ENCODE data around the gene ATP6V1D. TPM values are rescaled to one million over a fixed set of nuclear protein-coding genes. Genes with fewer than 3 reads are reported as not detected.
"Not testable (repeated sequence)": the region's sequence is repeated elsewhere in the genome, so short reads cannot be mapped to it uniquely, and the experiment has no call there.

ATP6V1D gene
- total RNA-seq, 2 donors from 2014 or later = 30.3 to 50.1 TPM

DNA sequence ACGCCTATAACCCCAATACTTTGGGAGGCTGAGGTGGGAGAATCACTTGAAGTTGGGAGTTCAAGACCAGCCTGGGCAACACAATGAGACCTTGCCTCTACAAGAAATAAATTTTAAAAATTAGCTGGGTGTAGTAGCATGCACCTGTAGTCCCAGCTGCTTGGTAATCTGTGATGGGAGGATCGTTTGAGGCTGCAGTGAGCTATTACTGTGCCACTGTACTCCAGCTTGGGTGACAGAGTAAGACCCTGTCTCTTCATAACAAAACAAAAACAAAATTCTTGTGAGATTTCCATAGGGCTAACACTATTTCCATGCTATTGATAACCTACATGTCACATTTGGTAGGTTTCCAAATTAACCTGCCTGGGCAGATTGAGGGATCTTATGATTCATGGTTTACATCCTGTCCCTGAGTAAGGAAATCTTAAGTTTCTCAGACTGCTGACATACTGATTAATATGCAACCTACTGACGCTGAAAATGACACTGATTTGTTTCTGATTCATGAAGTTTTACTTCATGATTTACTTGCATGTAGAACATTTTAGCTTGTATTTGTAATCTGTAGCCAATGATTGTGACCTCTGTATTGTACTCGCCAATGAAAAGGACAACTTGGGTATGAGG lies 15.9 kb downstream of the ATP6V1D start:
- Histone ChIP-seq H3K27me3 (replicated peaks; ENCODE audit: insufficient read depth) (no peaks in the 10 kb centered on the region), H3K36me3 (peaks cover 34% of the 10 kb centered on the region), H3K4me1 (ENCODE audit: control insufficient read depth in 1 of 2, low read depth in 2 of 2) (no peaks in the 10 kb centered on the region), H3K27ac (no peak overlapping the region), H3K9me3 (no peaks in the 10 kb centered on the region), H3K4me3 (no peak overlapping the region)
- ATAC-seq (ENCODE audit: insufficient number of reproducible peaks, low FRiP score, low read depth) (no peak), DNase-seq (ENCODE audit: low spot score) (no peak)
- TF ChIP-seq, protein P1, sequence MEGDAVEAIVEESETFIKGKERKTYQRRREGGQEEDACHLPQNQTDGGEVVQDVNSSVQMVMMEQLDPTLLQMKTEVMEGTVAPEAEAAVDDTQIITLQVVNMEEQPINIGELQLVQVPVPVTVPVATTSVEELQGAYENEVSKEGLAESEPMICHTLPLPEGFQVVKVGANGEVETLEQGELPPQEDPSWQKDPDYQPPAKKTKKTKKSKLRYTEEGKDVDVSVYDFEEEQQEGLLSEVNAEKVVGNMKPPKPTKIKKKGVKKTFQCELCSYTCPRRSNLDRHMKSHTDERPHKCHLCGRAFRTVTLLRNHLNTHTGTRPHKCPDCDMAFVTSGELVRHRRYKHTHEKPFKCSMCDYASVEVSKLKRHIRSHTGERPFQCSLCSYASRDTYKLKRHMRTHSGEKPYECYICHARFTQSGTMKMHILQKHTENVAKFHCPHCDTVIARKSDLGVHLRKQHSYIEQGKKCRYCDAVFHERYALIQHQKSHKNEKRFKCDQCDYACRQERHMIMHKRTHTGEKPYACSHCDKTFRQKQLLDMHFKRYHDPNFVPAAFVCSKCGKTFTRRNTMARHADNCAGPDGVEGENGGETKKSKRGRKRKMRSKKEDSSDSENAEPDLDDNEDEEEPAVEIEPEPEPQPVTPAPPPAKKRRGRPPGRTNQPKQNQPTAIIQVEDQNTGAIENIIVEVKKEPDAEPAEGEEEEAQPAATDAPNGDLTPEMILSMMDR (IDR thresholded peaks at IDR 0.05) = no peak

DNA sequence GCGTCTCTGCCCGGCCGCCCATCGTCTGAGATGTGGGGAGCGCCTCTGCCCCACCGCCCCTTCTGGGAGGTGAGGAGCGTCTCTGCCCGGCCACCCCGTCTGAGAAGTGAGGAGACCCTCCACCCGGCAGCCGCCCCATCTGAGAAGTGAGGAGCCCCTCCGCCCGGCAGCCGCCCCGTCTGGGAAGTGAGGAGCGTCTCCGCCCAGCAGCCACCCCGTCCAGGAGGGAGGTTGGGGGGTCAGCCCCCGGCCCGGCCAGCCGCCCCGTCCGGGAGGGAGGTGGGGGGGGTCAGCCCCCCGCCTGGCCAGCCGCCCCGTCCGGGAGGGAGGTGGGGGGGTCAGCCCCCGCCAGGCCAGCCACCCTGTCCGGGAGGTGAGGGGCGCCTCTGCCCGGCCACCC lies 18.4 kb downstream of the ATP6V1D start:
- not testable (repeated sequence) for H3K27me3 ChIP-seq (replicated peaks; ENCODE audit: insufficient read depth); ATAC-seq (ENCODE audit: insufficient number of reproducible peaks, low FRiP score, low read depth); H3K4me1 ChIP-seq (ENCODE audit: control insufficient read depth in 1 of 2, low read depth in 2 of 2); H3K27ac ChIP-seq; H3K9me3 ChIP-seq; H3K4me3 ChIP-seq; DNase-seq (ENCODE audit: low spot score)
- H3K36me3 ChIP-seq = peaks cover 32% of the 10 kb centered on the region

DNA sequence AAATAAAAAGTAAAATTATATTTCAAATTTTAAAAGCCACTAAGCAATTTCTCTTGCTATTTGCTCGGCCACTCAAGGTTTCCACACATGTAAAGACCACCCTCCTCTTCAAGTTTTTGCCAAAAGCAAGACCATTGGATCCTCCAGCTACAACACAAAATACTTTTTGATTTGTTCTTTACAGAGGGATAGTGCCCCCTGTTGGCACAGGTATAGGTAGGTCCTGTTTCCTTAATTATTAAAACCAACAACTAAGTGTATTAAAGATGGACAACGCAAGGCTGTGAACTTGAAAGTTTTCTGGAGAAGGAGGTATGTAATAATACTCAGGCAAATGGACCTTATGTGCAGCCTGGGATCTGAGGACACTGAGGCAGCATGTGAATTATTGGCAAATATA lies 23.8 kb downstream of the ATP6V1D start:
- TF ChIP-seq, protein P1 (IDR thresholded peaks at IDR 0.05) = no peak
- DNase-seq (ENCODE audit: low spot score) (no peak), ATAC-seq (ENCODE audit: insufficient number of reproducible peaks, low FRiP score, low read depth) (no peak)
- no peaks in the 10 kb centered on the region for H3K9me3 ChIP-seq
- peaks cover 27% of the 10 kb centered on the region for H3K36me3 ChIP-seq
- no peak overlapping the region for H3K27ac ChIP-seq
- H3K4me1 ChIP-seq (ENCODE audit: control insufficient read depth in 1 of 2, low read depth in 2 of 2) = no peaks in the 10 kb centered on the region
- no peaks in the 10 kb centered on the region for H3K27me3 ChIP-seq (replicated peaks; ENCODE audit: insufficient read depth)
- no peak overlapping the region for H3K4me3 ChIP-seq

DNA sequence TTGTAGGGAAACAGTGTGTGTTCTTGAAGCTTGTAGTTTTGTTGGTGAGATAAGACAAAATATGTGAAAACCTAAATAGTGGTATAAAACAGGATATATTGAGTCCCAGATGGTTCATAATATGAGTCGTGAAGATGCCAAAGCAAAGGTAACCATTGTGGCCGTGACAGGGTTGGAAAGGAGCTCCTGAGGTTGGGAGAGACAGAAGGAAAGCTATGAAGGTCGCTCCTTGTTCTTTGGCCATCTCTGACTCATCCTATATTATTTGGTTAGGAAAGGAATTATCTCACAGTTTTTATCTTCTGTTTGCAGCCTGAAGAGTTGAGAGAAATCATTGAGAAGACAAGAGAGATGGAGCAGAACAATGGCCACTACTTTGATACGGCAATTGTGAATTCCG lies 27.1 kb downstream of the ATP6V1D start:
- no peaks in the 10 kb centered on the region for H3K4me1 ChIP-seq (ENCODE audit: control insufficient read depth in 1 of 2, low read depth in 2 of 2)
- H3K27ac ChIP-seq = no peak overlapping the region
- peaks cover 22% of the 10 kb centered on the region for H3K36me3 ChIP-seq
- no peaks in the 10 kb centered on the region for H3K27me3 ChIP-seq (replicated peaks; ENCODE audit: insufficient read depth)
- H3K9me3 ChIP-seq = no peaks in the 10 kb centered on the region
- H3K4me3 ChIP-seq = no peak overlapping the region
- no peak for DNase-seq (ENCODE audit: low spot score)
- TF ChIP-seq, protein P1 (IDR thresholded peaks at IDR 0.05) = no peak
- no peak for ATAC-seq (ENCODE audit: insufficient number of reproducible peaks, low FRiP score, low read depth)

DNA sequence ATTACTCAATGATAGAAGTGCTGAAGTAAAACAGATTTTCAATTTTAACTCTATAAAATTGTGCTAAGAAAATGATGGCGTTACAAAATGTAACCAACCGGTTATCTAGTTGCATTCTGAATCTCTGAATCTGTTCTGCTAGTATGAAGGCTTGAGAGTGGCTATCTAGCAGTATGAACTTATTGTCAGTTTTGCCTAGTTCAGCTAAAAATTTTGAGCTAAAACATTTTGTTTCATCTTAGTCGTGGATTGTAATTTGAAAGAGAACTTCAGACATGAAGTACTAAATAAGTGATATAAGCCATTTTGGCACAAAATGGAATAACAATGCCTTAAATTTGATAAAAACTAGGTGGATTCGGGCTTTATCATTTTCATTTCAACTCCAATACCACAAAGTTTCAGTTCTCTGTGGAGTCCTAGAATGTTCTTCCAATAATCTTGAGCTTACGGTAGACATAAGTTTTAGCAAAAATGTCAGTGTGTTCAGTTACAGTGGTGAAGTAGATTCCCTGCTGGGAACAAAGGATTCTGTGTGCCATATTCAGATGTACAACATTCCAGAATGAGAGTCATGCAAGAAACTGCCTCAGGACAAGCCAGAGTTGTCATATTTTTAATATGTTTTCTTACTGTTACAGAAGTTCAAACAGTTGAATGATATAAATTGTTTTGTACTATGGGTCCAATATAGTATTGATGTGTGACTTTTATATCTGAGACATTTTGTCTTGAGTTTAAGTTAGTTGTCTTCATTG lies 28.1 kb downstream of the ATP6V1D start:
- Histone ChIP-seq H3K4me3 (no peak overlapping the region), H3K4me1 (ENCODE audit: control insufficient read depth in 1 of 2, low read depth in 2 of 2) (no peaks in the 10 kb centered on the region), H3K9me3 (no peaks in the 10 kb centered on the region), H3K27ac (no peak overlapping the region), H3K36me3 (peaks cover 16% of the 10 kb centered on the region), H3K27me3 (replicated peaks; ENCODE audit: insufficient read depth) (no peaks in the 10 kb centered on the region)
- TF ChIP-seq, protein P1 (IDR thresholded peaks at IDR 0.05) = no peak
- DNase-seq (ENCODE audit: low spot score) (no peak), ATAC-seq (ENCODE audit: insufficient number of reproducible peaks, low FRiP score, low read depth) (no peak)

DNA sequence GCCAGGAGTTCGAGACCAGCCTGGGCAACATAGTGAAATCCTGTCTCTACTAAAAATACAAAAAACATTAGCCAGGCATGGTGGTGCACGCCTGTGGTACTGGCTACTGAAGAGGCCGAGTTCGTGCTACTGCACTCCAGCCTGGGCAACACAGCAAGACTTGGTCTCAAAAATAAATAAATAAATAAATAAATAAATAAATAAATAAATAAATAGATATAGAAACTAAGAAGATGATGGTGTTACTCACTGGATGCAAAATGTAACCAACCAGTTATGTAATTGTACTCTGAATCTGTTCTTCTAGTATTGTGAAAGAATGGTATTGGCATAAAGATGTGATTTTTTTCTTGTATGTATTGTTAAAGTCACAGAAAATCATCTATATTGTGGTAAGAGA lies 29.9 kb downstream of the ATP6V1D start:
- peaks cover 12% of the 10 kb centered on the region for H3K36me3 ChIP-seq
- not testable (repeated sequence) for ATAC-seq (ENCODE audit: insufficient number of reproducible peaks, low FRiP score, low read depth)

More for the DNA sequence above, 29.9 kb downstream of the ATP6V1D start:
- H3K9me3 ChIP-seq; H3K27me3 ChIP-seq (replicated peaks; ENCODE audit: insufficient read depth); H3K4me3 ChIP-seq; H3K4me1 ChIP-seq (ENCODE audit: control insufficient read depth in 1 of 2, low read depth in 2 of 2); DNase-seq (ENCODE audit: low spot score); H3K27ac ChIP-seq: not testable (repeated sequence)
